Left ventricle myocardium inferior (tissue), 1 donor: Measurements from ENCODE around the gene PRL. TPM values are rescaled to one million over a fixed set of nuclear protein-coding genes. Genes with fewer than 3 reads are reported as not detected.

Source experiments
- DNase-seq: peaks from one replicate; pipeline ENCODE4 v3.0.0-alpha.2; 2020
- H3K27ac ChIP-seq: fragments of 200-600 bp; replicated peaks from 2 replicates; pipeline ENCODE4 v1.8.0; 2021
- H3K27me3 ChIP-seq: fragments of 200-600 bp; 2 replicates; pipeline ENCODE4 v1.8.0; 2021; ENCODE audit warnings: low read depth
- H3K36me3 ChIP-seq: fragments of 200-600 bp; 2 replicates; pipeline ENCODE4 v1.8.0; 2021
- H3K4me1 ChIP-seq: fragments of 200-600 bp; 2 replicates; pipeline ENCODE4 v1.8.0; 2021
- H3K4me3 ChIP-seq: fragments of 200-600 bp; 2 replicates; pipeline ENCODE4 v1.8.0; 2021; ENCODE audit warnings: mild to moderate bottlenecking, moderate library complexity
- H3K9me3 ChIP-seq: fragments of 200-600 bp; replicated peaks from 2 replicates; pipeline ENCODE4 v1.8.0; 2021
- CTCF ChIP-seq: fragments of 200-600 bp; IDR thresholded peaks from 2 replicates; pipeline ENCODE4 v1.8.0; 2021; ENCODE audit warnings: antibody characterized with exemption, mild to moderate bottlenecking, borderline replicate concordance
- intact Hi-C: fragments of 100-400 bp; cut with micrococcal nuclease; formaldehyde crosslinking; loops from one replicate; pipeline ENCODE4 v1.11.0; 2022
- total RNA-seq: library from RNA; stranded (reverse); fragmentation: NEBNext Ultra II Directional; extraction: Animal tissue kit (Norgen Biotek cat#: 25700); gene quantifications from one replicate; pipeline ENCODE4 v1.2.1, GENCODE V29; 2021
- donor health status: DM: no; HTN: yes; CAD: no; lungs with severe emphysema.

The PRL gene
- total RNA-seq, 1 donor from 2014 or later, result not detected

- Histone ChIP-seq H3K27ac (no peak overlapping the region), H3K4me3 (no peak overlapping the region), H3K27me3 (no peaks in the 10 kb centered on the region), H3K9me3 (peaks cover 22% of the 10 kb centered on the region), H3K4me1 (no peaks in the 10 kb centered on the region), H3K36me3 (no peaks in the 10 kb centered on the region)
- DNase-seq, result no peak
- no peak for TF ChIP-seq CTCF
- intact Hi-C loops, result no loop called here
These were observed 10.1 kb upstream of the PRL start for GRCh38 chr6:22306741-22307466.

GRCh38 chr6:22302838-22303237 lies 6.0 kb upstream of the PRL start:
- no peak overlapping the region for H3K27ac ChIP-seq
- no peaks in the 10 kb centered on the region for H3K4me1 ChIP-seq
- intact Hi-C loops, result no loop called here
- DNase-seq, result no peak
- no peaks in the 10 kb centered on the region for H3K27me3 ChIP-seq
- H3K9me3 ChIP-seq, result no peaks in the 10 kb centered on the region
- no peaks in the 10 kb centered on the region for H3K36me3 ChIP-seq
- no peak overlapping the region for H3K4me3 ChIP-seq
- no peak for TF ChIP-seq CTCF

- no peak for TF ChIP-seq CTCF
These were observed 3.6 kb upstream of the PRL start for GRCh38 chr6:22300273-22300998.

GRCh38 chr6:22298475-22298890 lies 1.6 kb upstream of the PRL start:
- H3K9me3 ChIP-seq, result no peaks in the 10 kb centered on the region
- no peak overlapping the region for H3K4me3 ChIP-seq
- intact Hi-C loops, result no loop called here
- no peaks in the 10 kb centered on the region for H3K4me1 ChIP-seq
- TF ChIP-seq CTCF, result no peak
- no peaks in the 10 kb centered on the region for H3K27me3 ChIP-seq
- H3K27ac ChIP-seq, result no peak overlapping the region
- DNase-seq, result no peak
- H3K36me3 ChIP-seq, result no peaks in the 10 kb centered on the region

More at GRCh38 chr6:22300273-22300998, 3.6 kb upstream of the PRL start:
- intact Hi-C loops, result no loop called here
- H3K27me3 ChIP-seq, result no peaks in the 10 kb centered on the region
- no peak overlapping the region for H3K4me3 ChIP-seq
- DNase-seq, result no peak
- no peaks in the 10 kb centered on the region for H3K9me3 ChIP-seq
- H3K27ac ChIP-seq, result no peak overlapping the region
- no peaks in the 10 kb centered on the region for H3K4me1 ChIP-seq
- no peaks in the 10 kb centered on the region for H3K36me3 ChIP-seq

GRCh38 chr6:22296067-22296466 lies 769 bp downstream of the PRL start:
- no peaks in the 10 kb centered on the region for H3K9me3 ChIP-seq
- H3K4me1 ChIP-seq, result no peaks in the 10 kb centered on the region
- no peaks in the 10 kb centered on the region for H3K27me3 ChIP-seq
- intact Hi-C loops, result no loop called here
- H3K27ac ChIP-seq, result no peak overlapping the region
- H3K36me3 ChIP-seq, result no peaks in the 10 kb centered on the region
- no peak for TF ChIP-seq CTCF
- no peak overlapping the region for H3K4me3 ChIP-seq
- DNase-seq, result no peak
